GM23338 (cell line): Measurements from ENCODE around the gene STT3B. TPM values are rescaled to one million over a fixed set of nuclear protein-coding genes. Genes with fewer than 3 reads are reported as not detected.

ENCODE experiments used
- ATAC-seq: fragments of 200-7000 bp; cut with Tn5 transposase; 3 replicates; pipeline ENCODE4 v1.9.1; 2020
- DNase-seq: peaks from one replicate; pipeline ENCODE4 v3.0.0-alpha.2; 2015; ENCODE audit warnings: low spot score
- H2AFZ ChIP-seq: fragments of 200-600 bp; sonication (generic); 2 replicates; pipeline ENCODE4 v1.8.0; 2016; ENCODE audit warnings: antibody characterized with exemption, mild to moderate bottlenecking, moderate library complexity
- H3F3A ChIP-seq: fragments of 200-600 bp; sonication (generic); replicated peaks from 2 replicates; pipeline ENCODE4 v1.8.0; 2017; ENCODE audit warnings: antibody characterized with exemption, mixed run types, low read depth
- H3K27ac ChIP-seq: fragments of 200-600 bp; sonication (generic); 2 replicates; pipeline ENCODE4 v1.6.1; 2016; ENCODE audit warnings: low read depth
- H3K27me3 ChIP-seq: fragments of 200-600 bp; sonication (generic); 2 replicates; pipeline ENCODE4 v1.8.0; 2016; ENCODE audit warnings: mild to moderate bottlenecking, mixed run types, moderate library complexity; ENCODE audit not compliant: insufficient read depth
- H3K36me3 ChIP-seq: fragments of 200-600 bp; sonication (generic); 2 replicates; pipeline ENCODE4 v1.8.0; 2016; ENCODE audit warnings: mild to moderate bottlenecking; ENCODE audit not compliant: insufficient read depth
- H3K4me1 ChIP-seq: fragments of 200-600 bp; sonication (generic); 2 replicates; pipeline ENCODE4 v1.8.0; 2016; ENCODE audit warnings: mild to moderate bottlenecking, moderate library complexity; ENCODE audit not compliant: insufficient read depth
- H3K4me2 ChIP-seq: fragments of 200-600 bp; sonication (generic); 2 replicates; pipeline ENCODE4 v1.7.1; 2017; ENCODE audit warnings: mixed run types
- H3K4me3 ChIP-seq: fragments of 200-600 bp; sonication (generic); 2 replicates; pipeline ENCODE4 v1.6.1; 2016; ENCODE audit warnings: mixed run types
- H3K79me2 ChIP-seq: fragments of 200-600 bp; sonication (generic); replicated peaks from 2 replicates; pipeline ENCODE4 v1.8.0; 2017; ENCODE audit warnings: mild to moderate bottlenecking; ENCODE audit not compliant: insufficient read depth
- H3K9me2 ChIP-seq: fragments of 200-600 bp; sonication (generic); 2 replicates; pipeline ENCODE4 v1.8.0; 2017; ENCODE audit not compliant: insufficient read depth
- H4K20me1 ChIP-seq: fragments of 200-600 bp; sonication (generic); replicated peaks from 2 replicates; pipeline ENCODE4 v1.8.0; 2017; ENCODE audit warnings: mild to moderate bottlenecking; ENCODE audit not compliant: insufficient read depth
- H3K27ac Mint-ChIP-seq: 2 replicates; pipeline ENCODE4 v1.8.0; 2020; ENCODE audit warnings: inconsistent platforms, mild to moderate bottlenecking, moderate library complexity, mixed read lengths
- H3K27me3 Mint-ChIP-seq: 3 replicates; pipeline ENCODE4 v1.8.0; 2022; ENCODE audit warnings: low read depth, mild to moderate bottlenecking, moderate library complexity, mixed read lengths, inconsistent platforms; ENCODE audit not compliant: insufficient read depth, poor library complexity
- H3K36me3 Mint-ChIP-seq: 3 replicates; pipeline ENCODE4 v1.8.0; 2021; ENCODE audit warnings: low read depth, mild to moderate bottlenecking, inconsistent platforms, moderate library complexity, mixed read lengths
- H3K4me1 Mint-ChIP-seq: 3 replicates; pipeline ENCODE4 v1.8.0; 2020; ENCODE audit warnings: mild to moderate bottlenecking, inconsistent platforms, mixed read lengths
- H3K4me3 Mint-ChIP-seq: 3 replicates; pipeline ENCODE4 v1.8.0; 2021; ENCODE audit warnings: moderate library complexity, mild to moderate bottlenecking, inconsistent platforms, mixed read lengths
- H3K9me3 Mint-ChIP-seq: 3 replicates; pipeline ENCODE4 v1.8.0; 2020; ENCODE audit warnings: moderate library complexity, mild to moderate bottlenecking, inconsistent platforms, mixed read lengths
- CREB1 ChIP-seq: fragments of 250-450 bp; sonication (Bioruptor Pico); IDR thresholded peaks from 2 replicates; pipeline ENCODE4 v1.5.0; 2020; ENCODE audit warnings: low read depth, mild to moderate bottlenecking, moderate library complexity
- EZH2 ChIP-seq: fragments of 200-600 bp; sonication (generic); IDR thresholded peaks from one replicate; pipeline ENCODE4 v1.8.0; 2017; ENCODE audit warnings: antibody characterized with exemption, mild to moderate bottlenecking, low read depth; ENCODE audit not compliant: unreplicated experiment
- JUNB ChIP-seq: IDR thresholded peaks from one replicate; pipeline ENCODE4 v1.6.1; 2016; ENCODE audit warnings: antibody characterized with exemption; ENCODE audit not compliant: unreplicated experiment
- NANOG ChIP-seq: IDR thresholded peaks from 2 replicates; pipeline ENCODE4 v1.6.1; 2016; ENCODE audit warnings: antibody characterized with exemption, borderline replicate concordance
- REST ChIP-seq: IDR thresholded peaks from one replicate; pipeline ENCODE4 v1.6.1; 2018; ENCODE audit warnings: antibody characterized with exemption; ENCODE audit not compliant: unreplicated experiment
- STAT1 ChIP-seq: IDR thresholded peaks from one replicate; pipeline ENCODE4 v1.6.1; 2016; ENCODE audit warnings: antibody characterized with exemption; ENCODE audit not compliant: unreplicated experiment
- ZNF114 ChIP-seq: fragments of 250-450 bp; sonication (Bioruptor Pico); IDR thresholded peaks from 2 replicates; pipeline ENCODE4 v1.5.0; 2020; ENCODE audit warnings: mild to moderate bottlenecking, moderate library complexity
- ZNF331 ChIP-seq: fragments of 250-450 bp; sonication (Bioruptor Pico); IDR thresholded peaks from 2 replicates; pipeline ENCODE4 v1.5.0; 2020; ENCODE audit warnings: low read depth, mild to moderate bottlenecking, moderate library complexity
- polyA plus RNA-seq: library from polyadenylated mRNA; unstranded; fragments of >200 nt; fragmentation: Nextera tagmentation; extraction: Ambion mirVana; gene quantifications from 2 replicates; pipeline ENCODE4 v1.2.1, GENCODE V29; 2016
- total RNA-seq: library from RNA; depleted of rRNA; stranded (reverse); fragments of >200 nt; shearing (Covaris generic); gene quantifications from 2 replicates; pipeline ENCODE4 v1.2.3, GENCODE V29; 2014
- TF ChIP-seq, protein P1 (sequence below), 2 experiments: fragments of 200-600 bp in 1 of 2; sonication (generic) in 1 of 2; conservative IDR thresholded peaks; 2 replicates each; pipeline versions ENCODE4 v1.5.1 to v1.6.1; 2016 to 2017; ENCODE audit warnings: antibody characterized with exemption in 2 of 2, low read depth in 2 of 2, mild to moderate bottlenecking in 2 of 2, moderate library complexity in 1 of 2

The STT3B gene
- total and polyA plus RNA-seq, 2 experiments from 2014 or later, result 44.1 to 167 TPM

DNA sequence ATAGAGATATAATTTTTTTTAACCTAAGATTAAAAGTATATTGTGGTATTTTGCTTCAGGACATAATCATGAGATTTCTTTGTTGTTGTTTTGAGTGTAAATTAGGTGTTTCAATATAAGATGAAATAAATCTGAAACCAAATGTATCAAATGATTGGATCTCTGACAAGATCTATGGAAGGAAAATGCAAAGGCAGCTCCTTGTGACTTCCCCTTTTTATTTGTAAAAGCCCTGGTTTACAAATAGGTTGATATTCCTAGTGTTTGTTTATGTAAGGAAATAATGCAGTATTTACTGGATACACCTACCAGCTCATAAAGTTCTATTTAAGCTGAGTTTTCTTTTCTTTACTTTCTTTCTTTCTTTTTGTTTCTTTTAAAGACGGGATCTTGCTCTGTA, 35.9 kb downstream of the STT3B start:
- no peaks in the 10 kb centered on the region for H3K36me3 Mint-ChIP-seq
- Histone ChIP-seq H3K9me2 (no peaks in the 10 kb centered on the region), H4K20me1 (peaks cover 76% of the 10 kb centered on the region), H3F3A (no peaks in the 10 kb centered on the region), H3K27me3 (no peaks in the 10 kb centered on the region), H2AFZ (no peak overlapping the region), H3K27ac (no peak overlapping the region), H3K79me2 (peaks cover 97% of the 10 kb centered on the region), H3K4me3 (no peak overlapping the region), H3K4me2 (peak overlapping the region; percentile 35; the same call in 1 of the 2 replicates), H3K4me1 (peaks cover 63% of the 10 kb centered on the region), H3K36me3 (no peaks in the 10 kb centered on the region)
- H3K27ac Mint-ChIP-seq, result no peak overlapping the region
- ATAC-seq, result no peak
- no peaks in the 10 kb centered on the region for H3K27me3 Mint-ChIP-seq
- no peaks in the 10 kb centered on the region for H3K9me3 Mint-ChIP-seq
- DNase-seq, result no peak
- peaks cover 53% of the 10 kb centered on the region for H3K4me1 Mint-ChIP-seq
- TF ChIP-seq NANOG (no peak), ZNF114 (no peak), CREB1 (no peak)
- no peak overlapping the region for H3K4me3 Mint-ChIP-seq

GRCh38 chr3:31571325-31571724, 38.6 kb downstream of the STT3B start:
- TF ChIP-seq STAT1, result no peak
- no peak for TF ChIP-seq REST
- Histone ChIP-seq H3K79me2 (peaks cover 97% of the 10 kb centered on the region), H3K4me2 (no peak overlapping the region), H2AFZ (no peak overlapping the region), H3K9me2 (no peaks in the 10 kb centered on the region), H3K27me3 (no peaks in the 10 kb centered on the region), H3K27ac (no peak overlapping the region), H4K20me1 (peaks cover 58% of the 10 kb centered on the region), H3K4me1 (peaks cover 63% of the 10 kb centered on the region), H3K4me3 (no peak overlapping the region), H3F3A (no peaks in the 10 kb centered on the region), H3K36me3 (no peaks in the 10 kb centered on the region)
- Mint-ChIP-seq H3K4me1 (peaks cover 48% of the 10 kb centered on the region), H3K27me3 (no peaks in the 10 kb centered on the region), H3K27ac (no peak overlapping the region), H3K4me3 (no peak overlapping the region), H3K9me3 (no peaks in the 10 kb centered on the region), H3K36me3 (no peaks in the 10 kb centered on the region)
- no peak for ATAC-seq
- DNase-seq, result no peak

DNA sequence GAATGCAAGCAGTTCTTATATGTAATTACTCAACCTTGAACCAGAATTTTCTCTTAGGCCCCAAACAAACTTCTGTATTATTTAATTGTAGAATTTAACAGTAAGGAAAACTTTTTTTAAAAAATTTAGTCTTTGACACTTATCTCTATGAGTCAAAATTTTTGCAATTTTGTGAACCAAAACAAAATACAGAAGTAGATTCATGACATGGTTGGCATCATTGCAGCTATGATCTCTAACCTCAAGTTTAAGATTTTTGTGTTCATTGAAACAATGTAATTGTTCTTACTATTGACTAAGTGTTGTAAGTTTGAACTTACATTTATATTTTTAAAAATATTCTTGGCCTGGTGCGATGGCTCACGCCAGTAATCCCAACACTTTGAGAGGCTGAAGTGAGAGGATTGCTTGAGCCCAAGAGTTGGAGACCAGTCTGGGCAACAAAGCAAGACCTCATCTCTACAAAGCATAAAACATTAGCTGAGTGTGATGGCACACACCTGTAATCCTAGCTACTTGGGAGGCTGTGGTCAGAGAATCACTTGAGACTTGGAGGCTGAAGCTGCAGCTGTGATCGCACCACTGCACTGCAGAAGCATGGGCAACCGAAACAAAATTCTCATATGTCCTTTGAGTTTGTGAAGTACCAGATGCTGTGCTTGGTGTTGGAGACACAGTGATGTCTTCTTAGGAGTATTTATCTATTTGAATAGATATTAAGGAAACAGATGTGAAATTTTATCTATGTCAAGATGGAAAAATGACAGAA, 39.7 kb downstream of the STT3B start:
- Mint-ChIP-seq H3K36me3 (no peaks in the 10 kb centered on the region), H3K9me3 (no peaks in the 10 kb centered on the region), H3K4me1 (peaks cover 39% of the 10 kb centered on the region), H3K27ac (no peak overlapping the region), H3K4me3 (no peak overlapping the region), H3K27me3 (no peaks in the 10 kb centered on the region)
- Histone ChIP-seq H3K4me2 (no peak overlapping the region), H3K4me1 (peaks cover 57% of the 10 kb centered on the region), H4K20me1 (peaks cover 50% of the 10 kb centered on the region), H3K79me2 (peaks cover 96% of the 10 kb centered on the region), H3F3A (no peaks in the 10 kb centered on the region), H3K27me3 (no peaks in the 10 kb centered on the region), H3K9me2 (no peaks in the 10 kb centered on the region), H3K36me3 (no peaks in the 10 kb centered on the region), H3K4me3 (no peak overlapping the region), H2AFZ (no peak overlapping the region), H3K27ac (peak overlapping the region; percentile 29; the same call in 1 of the 2 replicates)
- ATAC-seq (peak; percentile 25; the same call in 1 of the 3 replicates), DNase-seq (no peak)
- TF ChIP-seq, protein P1, sequence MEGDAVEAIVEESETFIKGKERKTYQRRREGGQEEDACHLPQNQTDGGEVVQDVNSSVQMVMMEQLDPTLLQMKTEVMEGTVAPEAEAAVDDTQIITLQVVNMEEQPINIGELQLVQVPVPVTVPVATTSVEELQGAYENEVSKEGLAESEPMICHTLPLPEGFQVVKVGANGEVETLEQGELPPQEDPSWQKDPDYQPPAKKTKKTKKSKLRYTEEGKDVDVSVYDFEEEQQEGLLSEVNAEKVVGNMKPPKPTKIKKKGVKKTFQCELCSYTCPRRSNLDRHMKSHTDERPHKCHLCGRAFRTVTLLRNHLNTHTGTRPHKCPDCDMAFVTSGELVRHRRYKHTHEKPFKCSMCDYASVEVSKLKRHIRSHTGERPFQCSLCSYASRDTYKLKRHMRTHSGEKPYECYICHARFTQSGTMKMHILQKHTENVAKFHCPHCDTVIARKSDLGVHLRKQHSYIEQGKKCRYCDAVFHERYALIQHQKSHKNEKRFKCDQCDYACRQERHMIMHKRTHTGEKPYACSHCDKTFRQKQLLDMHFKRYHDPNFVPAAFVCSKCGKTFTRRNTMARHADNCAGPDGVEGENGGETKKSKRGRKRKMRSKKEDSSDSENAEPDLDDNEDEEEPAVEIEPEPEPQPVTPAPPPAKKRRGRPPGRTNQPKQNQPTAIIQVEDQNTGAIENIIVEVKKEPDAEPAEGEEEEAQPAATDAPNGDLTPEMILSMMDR (conservative IDR thresholded peaks at IDR 0.05; ENCODE audit: low read depth in 2 of 2), result no peak
- TF ChIP-seq EZH2, result no peak
- TF ChIP-seq ZNF331 (CRISPR knock-in tag), result no peak
- TF ChIP-seq JUNB, result no peak
- TF ChIP-seq NANOG, result no peak
- TF ChIP-seq STAT1, result no peak
- no peak for TF ChIP-seq ZNF114
